Measurements from ENCODE around the gene NCF4. TPM values are rescaled to one million over a fixed set of nuclear protein-coding genes. Genes with fewer than 3 reads are reported as not detected.

The NCF4 gene
- total RNA-seq, 1 experiment from 2014 or later = not detected

GRCh38 chr22:36875741-36876140, 14.9 kb downstream of the NCF4 start:
- H3K23ac ChIP-seq (ENCODE audit: insufficient read length, low read depth, low read length) = no peak overlapping the region
- H3K4me1 Mint-ChIP-seq = peaks cover 5% of the 10 kb centered on the region in 2 experiments; a peak in 2 of 4 replicates
- H3K4me3 Mint-ChIP-seq = no peak overlapping the region
- no peak overlapping the region for H2AK5ac ChIP-seq (ENCODE audit: insufficient read length, low read length)
- WGBS (ENCODE audit: extremely low coverage, insufficient read length, low lambda C conversion rate) = no CpG with 5 or more reads among the region's 6 CpGs
- no peak for TF ChIP-seq CTCF (conservative IDR thresholded peaks at IDR 0.05)
- H3K9me3 Mint-ChIP-seq = peaks cover 10 to 12% of the 10 kb centered on the region in 2 experiments; a peak in 4 of 5 replicates
- no peak overlapping the region for H2AFZ ChIP-seq (ENCODE audit: low read length)
- no peak overlapping the region for H4K5ac ChIP-seq (ENCODE audit: insufficient read length, low read depth, low read length)
- no peak overlapping the region for H2BK120ac ChIP-seq (ENCODE audit: low read depth, low read length, poor library complexity, severe bottlenecking)
- H3K27me3 ChIP-seq (ENCODE audit: insufficient read depth, low read length) = no peaks in the 10 kb centered on the region
- no peak overlapping the region for H3K27ac Mint-ChIP-seq
- no peak overlapping the region for H3K4ac ChIP-seq (ENCODE audit: low read depth, low read length)
- H4K20me1 ChIP-seq (ENCODE audit: control insufficient read depth, insufficient read depth, insufficient read length) = no peaks in the 10 kb centered on the region
- no peaks in the 10 kb centered on the region for H3K79me1 ChIP-seq (ENCODE audit: insufficient read depth, low read depth, low read length, poor library complexity, severe bottlenecking)
- no peak overlapping the region for H2BK20ac ChIP-seq (ENCODE audit: low read depth, low read length, poor library complexity, severe bottlenecking)
- H3K9me3 ChIP-seq (ENCODE audit: control insufficient read depth, low read depth, low read length) = no peaks in the 10 kb centered on the region
- no peak overlapping the region for H3T11ph ChIP-seq (ENCODE audit: low read length)
- H3K18ac ChIP-seq (ENCODE audit: insufficient read length, low read depth, low read length) = no peak overlapping the region
- no peak overlapping the region for H2BK12ac ChIP-seq (ENCODE audit: insufficient read length, low read depth, low read length)
- H3K9ac ChIP-seq (ENCODE audit: extremely low read depth, insufficient read length, low read length) = no peak overlapping the region
- no peak for DNase-seq
- no peak overlapping the region for H2BK15ac ChIP-seq (ENCODE audit: low read depth, low read length)
- no peak overlapping the region for H3K27ac ChIP-seq (ENCODE audit: insufficient read length, low read depth, low read length)
- no peak overlapping the region for H3K4me2 ChIP-seq (ENCODE audit: insufficient read depth, insufficient read length, low read length)
- H3K56ac ChIP-seq (ENCODE audit: insufficient read length, low read depth, low read length) = no peak overlapping the region
- no peak overlapping the region for H2BK5ac ChIP-seq (ENCODE audit: insufficient read length, low read length)
- no peak overlapping the region for H3K14ac ChIP-seq (ENCODE audit: insufficient read depth, low read length)
- H3K23me2 ChIP-seq (ENCODE audit: insufficient read length, low read depth, low read length, poor library complexity, severe bottlenecking) = no peaks in the 10 kb centered on the region
- no peak overlapping the region for H4K8ac ChIP-seq (replicated peaks; ENCODE audit: insufficient read length, low read depth, low read length)
- peaks cover 53% of the 10 kb centered on the region for H3K27me3 Mint-ChIP-seq (ENCODE audit: low read depth)
- H4K91ac ChIP-seq (ENCODE audit: insufficient read length, low read depth, low read length) = no peak overlapping the region
- H3K4me1 ChIP-seq (ENCODE audit: insufficient read depth, low read length) = no peaks in the 10 kb centered on the region
- no peaks in the 10 kb centered on the region for H3K79me2 ChIP-seq (ENCODE audit: insufficient read depth, low read length)
- no peaks in the 10 kb centered on the region for H3K36me3 Mint-ChIP-seq (ENCODE audit: insufficient read depth in 1 of 3, low read depth in 3 of 3)
